ENCODE measurements around the gene NEMP1.
A peak's percentile ranks its signal among the peaks of the same experiment; 100 is the strongest.

Gene NEMP1

DNA sequence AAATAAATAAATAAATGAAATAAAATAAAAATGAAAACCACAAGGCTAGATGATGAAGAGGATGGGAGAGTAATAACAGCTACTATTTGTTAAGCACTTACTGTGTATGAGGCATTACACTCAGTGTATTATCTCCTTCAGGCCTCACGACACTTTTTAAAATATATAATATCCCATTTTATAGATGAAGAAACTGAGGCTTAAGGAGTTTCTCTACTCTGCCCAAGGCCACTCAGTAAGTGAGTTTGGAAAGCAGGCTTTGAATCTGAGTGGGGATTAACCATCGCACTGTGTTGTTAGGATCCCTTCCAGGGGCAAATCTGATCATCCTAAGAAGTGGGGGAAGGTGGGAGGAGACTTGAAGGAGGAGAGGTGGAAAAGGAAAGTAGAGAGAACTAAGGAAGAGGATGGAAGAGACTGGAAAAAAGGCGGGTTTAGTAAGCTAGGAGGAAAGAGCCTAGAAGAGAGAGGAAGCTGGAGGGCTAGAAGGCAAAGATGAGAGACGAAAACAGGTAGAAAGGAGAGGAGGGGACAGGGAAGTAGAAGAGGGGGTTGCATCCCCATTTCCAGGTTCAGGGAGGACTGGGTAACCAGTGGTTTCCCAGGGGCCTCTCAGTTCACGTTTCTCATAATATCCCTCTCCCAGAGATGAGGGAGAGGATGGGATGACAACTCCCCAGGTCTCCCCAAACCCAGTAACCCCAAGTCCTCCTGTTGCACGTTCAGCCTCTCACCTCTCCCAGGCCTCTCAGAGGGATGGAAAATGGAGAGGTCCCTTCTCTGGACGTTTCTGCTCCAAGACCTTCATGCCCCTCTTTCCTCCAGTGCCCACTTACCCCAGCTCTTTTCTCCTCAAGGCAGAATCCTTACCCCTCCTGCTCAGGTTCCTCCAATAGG is 30.9 kb upstream of the NEMP1 start:
- peak overlapping the region; percentile 47 to 78 (median 59) for H3K4me3 ChIP-seq

DNA sequence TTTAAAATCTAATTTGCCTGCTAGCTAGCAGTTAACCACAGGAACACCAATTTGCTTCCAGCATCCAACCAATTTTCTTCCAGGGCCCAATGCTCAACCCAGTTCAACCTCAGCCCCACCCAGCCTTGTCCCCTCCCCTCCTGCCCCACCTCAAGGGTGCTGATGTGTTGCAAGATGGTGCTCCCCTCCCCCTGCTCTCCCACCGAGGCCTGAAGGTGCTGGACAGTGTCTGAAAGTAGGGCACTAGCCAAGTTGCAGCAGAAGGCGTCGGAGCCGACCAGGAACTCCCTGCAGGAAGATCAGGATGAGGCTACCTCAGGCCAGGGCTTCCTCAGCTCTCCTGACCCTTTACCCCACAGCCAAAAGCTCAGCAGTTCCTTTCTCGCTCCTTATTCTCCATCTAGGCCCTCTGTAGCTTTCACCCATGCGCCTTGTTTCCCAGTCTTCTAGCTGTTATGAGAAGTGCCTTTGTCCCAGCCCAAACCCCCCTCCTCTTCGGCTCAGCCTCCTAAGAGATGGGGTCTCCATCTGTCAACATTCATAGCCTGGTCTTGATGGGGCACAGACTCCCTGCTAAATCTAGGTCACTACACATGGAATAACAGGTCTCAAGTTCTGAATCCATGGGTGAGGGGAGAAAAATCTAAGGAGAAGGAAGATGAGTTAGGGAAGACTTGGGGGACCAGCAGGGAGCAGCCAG is 29.0 kb upstream of the NEMP1 start:
- peak overlapping the region in 5 of 21 experiments; percentile 2 to 97 (median 25) for H3K27ac ChIP-seq
- no peak overlapping the region for H3K4me3 ChIP-seq

More for the DNA sequence above, 30.9 kb upstream of the NEMP1 start:
- H3K27ac ChIP-seq = peak overlapping the region in 19 of 21 experiments; percentile 93 to 100 (median 98)

DNA sequence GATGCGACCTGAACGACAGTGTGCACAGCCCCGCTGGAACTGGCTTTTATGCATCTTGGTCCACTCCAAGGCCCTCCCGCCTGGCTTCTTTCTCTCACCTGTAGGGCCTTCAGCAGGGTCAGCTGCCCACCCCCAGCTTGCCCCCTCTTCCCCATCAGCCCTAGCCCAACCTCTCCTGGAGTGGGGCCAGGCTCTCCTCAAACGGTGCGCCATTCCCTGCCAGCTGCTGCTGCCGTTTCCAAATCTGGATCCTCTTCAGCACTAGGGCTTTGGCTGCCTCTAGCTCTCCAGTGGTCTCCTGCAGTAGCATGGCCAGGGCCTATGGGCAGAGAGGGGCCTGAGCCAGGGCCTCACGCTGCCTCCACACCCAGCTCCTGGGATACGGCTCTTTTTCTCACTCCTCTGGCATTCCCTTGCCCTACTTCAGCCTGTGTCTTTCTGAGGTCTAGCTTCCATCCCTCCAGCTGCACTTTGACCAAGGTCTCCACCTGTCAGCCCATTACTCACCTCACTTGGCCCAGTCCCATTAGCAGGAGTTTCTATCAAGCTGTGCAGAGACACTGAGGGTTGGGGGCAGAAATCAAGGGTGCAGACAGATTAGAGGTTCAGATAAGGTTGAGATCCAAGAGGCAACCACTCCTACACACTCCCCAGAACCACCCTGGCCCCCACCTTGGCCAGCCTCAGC is 27.6 kb upstream of the NEMP1 start:
- no peak overlapping the region for H3K4me3 ChIP-seq
- H3K27ac ChIP-seq = peak overlapping the region in 2 of 21 experiments; percentile 28 to 51

DNA sequence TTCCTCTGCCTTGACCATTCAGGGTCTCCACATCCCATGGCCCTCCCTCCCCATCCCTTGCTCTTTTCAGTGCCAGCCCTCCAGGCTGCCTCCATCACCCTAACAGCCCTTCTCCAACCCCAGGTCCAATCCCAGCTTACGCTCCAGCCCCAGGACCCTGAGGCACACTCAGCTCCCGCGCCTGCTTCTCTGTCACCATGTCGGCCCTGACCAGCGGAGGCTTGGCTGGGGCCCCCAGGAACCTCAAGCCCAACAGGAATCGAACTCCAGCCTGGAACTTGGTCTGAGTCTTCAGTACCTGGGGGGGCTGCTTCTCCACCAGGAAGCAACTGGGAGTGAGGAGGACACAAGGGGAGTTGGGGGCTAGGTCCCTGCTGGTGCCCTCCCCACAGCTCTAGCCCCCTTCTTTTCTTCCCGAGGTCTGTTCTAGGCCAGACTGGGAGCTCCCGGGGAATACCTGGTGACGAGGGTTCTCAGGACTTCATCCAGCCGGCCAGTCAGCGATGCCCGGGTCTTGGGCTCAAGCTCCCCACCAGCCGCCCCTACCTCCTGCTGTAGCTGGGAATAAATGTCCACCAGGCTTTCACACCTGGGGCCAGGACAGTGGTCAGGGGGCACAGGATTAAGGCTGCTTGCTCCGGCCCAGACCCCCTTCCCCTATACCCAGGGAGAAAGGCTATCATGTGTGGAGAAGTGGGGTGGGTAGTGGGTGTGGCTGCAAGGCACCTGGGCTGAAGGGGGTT is 26.6 kb upstream of the NEMP1 start:
- Histone ChIP-seq H3K4me3 (no peak overlapping the region), H3K27ac (peak overlapping the region in 2 of 21 experiments; percentile 14 to 32)

DNA sequence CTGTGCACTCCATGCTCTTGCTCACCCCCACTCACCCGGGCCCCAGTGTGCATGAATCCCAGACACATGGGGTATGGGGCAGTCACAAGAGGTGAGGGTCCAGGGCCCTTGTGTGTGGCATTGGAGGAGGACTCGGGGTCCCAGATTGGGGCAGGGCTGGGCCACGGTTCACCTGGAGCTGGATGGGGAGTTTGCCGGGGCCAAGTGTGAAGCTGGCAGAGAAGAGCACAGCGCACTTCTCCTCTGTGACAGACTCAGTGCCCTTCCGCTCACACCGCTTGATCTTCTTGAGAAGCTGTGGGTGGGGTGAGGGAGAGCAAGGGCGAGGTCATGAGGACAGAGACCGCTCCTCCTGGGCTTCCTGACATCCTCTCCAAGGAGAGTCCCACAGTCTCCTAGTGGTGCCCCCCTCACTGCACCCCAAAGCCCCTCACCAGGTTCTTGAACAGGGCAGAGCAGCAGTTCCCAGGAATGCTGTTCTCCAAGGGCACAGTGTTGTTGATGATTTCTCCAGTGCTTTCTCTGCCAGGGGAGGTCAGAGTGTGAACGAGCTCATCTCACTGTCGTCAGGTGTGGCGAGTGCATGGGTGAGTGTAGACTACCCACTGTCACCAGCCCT is 25.8 kb upstream of the NEMP1 start:
- no peak overlapping the region for H3K4me3 ChIP-seq
- H3K27ac ChIP-seq = peak overlapping the region in 2 of 21 experiments; percentile 14 to 32

DNA sequence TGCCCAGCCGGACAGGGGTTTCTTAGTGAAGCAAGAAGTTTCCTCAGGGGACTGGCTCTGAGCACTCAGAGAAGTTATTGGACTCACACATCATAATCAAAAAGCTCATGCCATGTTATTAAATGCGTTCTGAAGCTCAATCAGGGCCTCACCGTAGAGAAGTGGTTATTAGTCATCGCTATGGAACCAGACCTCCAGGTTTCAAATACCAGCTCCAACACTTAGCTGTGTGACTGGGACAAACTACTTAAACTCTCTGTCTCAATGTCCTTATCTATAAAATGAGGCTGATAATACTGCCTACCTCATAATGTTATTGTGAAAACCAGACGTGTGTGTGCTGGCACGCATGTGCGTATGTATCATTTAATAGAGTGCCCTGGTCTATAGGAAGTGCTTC is 25.3 kb upstream of the NEMP1 start:
- Histone ChIP-seq H3K27ac (peak overlapping the region in 1 of 21 experiments; percentile 21), H3K4me3 (no peak overlapping the region)

DNA sequence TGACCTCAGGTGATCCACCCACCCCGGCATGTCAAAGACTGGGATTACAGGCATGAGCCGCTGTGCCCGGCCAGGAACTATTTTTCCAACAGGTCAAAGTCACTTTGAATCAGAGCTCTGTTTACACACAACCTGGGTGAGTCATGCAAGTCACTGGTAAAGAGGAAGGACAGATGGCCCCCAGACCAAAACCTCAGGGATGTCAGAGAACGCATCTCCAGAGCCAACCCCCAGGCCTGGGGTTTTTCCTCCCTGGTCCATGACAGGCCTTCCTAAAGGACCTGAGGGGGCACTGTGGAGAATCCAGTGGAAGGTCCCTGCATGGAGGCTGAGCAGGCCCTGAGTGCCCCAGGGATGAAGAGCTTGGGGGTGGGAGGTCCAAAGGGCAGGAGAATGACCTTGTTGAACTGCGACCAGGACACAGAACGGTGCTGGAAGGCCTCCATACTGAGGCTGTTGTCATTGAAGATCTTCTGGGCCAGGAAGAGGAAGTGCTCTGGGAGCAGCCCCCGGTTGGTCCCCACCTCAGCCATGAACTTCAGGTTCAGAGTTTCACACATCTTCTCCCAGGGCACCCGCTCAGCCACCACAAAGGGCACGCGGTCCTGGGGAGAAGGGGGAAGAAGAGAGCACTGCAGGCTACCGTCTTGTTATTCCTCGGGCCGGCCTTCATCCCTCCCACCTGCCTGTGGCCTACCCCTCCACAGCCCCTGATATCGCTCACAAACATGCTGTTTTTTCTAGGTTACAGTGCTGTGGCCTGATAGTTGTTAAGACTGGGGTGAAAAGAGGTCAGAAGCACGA is 23.5 kb upstream of the NEMP1 start:
- H3K27ac ChIP-seq = peak overlapping the region in 7 of 21 experiments; percentile 5 to 54 (median 28)

DNA sequence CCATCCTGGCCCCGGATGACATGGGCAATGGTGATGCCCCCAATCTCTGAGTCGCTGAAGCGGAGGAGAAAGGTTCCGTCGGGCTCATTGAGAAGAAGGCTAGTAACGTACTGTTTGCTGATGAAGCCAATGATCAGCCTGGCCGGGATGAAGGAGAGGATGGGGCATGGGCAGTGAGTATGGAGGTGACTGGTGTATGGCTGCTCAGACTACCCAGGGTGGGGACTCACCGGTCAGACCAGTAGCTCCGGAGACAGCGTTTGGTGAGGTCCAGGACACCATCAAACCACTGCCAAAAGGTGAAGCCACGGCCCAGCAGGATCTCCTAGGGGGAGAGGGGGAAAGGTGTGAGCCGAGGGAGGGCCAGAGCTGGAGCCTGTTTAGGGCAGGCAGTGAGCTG is 21.2 kb upstream of the NEMP1 start:
- no peak overlapping the region for H3K4me3 ChIP-seq
- H3K27ac ChIP-seq = peak overlapping the region in 13 of 21 experiments; percentile 2 to 75 (median 61)

More for the DNA sequence above, 23.5 kb upstream of the NEMP1 start:
- no peak overlapping the region for H3K4me3 ChIP-seq

DNA sequence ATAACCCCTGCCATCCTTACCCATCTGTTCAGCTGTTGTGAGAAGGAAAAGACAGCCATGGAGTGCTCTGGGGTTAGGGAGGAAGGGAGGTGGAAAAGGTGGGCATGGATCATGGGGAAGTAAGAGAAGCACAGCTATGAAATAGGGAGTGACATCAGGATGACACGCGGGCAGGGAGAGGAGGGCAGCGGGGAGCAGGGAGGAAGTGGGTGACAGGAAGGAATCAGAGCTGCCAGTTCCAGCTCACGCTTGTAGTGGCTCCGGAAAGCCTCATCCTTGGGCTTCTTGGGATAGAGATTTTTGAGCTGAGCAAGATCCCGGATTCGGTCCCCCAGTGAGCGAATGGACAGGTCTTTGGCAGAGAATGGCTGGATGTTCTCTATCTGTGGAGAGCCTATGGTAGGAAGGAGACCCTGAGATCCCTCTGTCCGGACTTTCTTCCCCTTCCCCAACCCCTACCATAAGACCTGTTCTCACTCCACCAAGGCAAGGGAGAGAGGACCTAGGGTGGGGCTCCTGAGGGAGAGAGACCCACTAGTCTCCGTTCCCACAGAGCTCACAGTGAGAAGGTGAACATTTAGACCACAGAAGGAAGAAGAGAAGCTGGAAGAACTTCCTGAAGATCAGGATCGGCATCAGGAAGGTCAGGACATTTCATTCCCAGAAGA is 20.6 kb upstream of the NEMP1 start:
- Histone ChIP-seq H3K27ac (peak overlapping the region in 16 of 21 experiments; percentile 4 to 75 (median 58)), H3K4me3 (no peak overlapping the region)

DNA sequence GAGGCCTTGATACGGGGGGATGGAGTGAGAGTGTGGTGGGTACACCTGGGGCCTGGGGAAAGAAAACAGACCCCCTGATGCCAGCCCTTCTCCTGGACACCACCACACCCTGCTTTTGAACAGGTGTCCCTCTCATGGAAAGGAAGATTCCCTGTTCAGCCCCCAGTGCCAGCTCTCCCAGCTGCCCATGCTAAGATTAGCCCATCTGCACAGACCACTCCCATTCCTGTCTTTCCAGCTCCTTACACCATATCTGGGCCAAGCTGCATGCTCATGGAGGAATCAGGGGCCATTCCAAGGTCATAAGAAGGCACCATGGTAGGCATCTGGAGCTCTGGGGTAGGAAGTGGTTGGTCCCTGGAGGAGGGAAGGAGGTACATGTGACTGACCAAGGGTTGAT is 20.0 kb upstream of the NEMP1 start:
- no peak overlapping the region for H3K4me3 ChIP-seq
- H3K27ac ChIP-seq = peak overlapping the region in 15 of 21 experiments; percentile 4 to 75 (median 61)

DNA sequence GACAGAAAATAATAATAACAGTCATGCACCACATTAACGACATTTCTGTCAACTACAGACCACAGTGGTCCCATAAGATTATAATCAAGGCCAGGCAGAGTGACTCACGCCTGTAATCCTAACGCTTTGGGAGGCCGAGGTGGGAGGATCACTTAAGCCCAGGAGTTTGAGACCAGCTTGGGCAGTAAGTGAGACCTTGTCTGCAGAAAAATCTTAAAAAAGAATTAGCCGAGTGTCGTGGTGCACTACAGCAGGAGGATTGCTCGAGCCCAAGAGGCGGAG is 18.9 kb upstream of the NEMP1 start:
- H3K27ac ChIP-seq = peak overlapping the region in 9 of 21 experiments; percentile 1 to 82 (median 78)

DNA sequence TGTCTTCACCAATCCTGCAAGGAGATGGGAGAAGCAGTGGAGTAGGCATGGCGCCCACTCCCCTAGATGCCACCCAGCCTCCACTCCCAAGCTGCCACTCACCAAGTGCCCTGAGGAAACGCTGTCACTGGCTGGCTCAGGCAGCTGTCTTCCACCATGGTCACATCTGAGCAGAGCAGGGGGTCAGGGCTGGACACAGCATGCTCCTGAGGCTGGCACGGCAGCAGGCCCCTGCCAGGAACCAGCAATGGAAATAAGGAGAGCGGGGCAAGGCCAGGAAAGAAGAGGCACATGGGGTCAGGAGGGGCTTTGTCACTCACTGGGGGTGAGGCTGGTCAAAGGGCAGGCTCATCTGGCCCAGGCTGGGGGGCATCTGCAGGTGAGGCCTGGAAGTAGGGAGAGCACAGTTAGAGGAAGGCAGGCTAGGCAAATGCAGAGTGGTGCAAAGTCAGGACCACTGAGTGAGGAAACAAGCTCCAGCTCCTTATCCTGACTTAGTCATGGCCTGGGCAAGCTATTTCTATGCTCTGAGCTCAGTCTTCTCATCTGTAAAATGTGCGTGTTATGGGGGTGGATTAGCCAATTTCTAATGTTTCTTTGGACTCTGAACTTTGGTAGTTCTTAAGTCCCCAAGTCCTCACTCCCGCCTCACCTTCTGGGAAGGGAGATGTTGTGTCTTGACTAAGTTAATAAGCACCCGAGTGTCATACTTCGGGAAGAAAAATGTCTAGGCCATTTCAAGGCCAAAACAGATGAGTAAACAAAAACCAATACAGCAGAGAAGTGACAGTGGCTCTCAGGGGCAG is 18.4 kb upstream of the NEMP1 start:
- Histone ChIP-seq H3K4me3 (no peak overlapping the region), H3K27ac (peak overlapping the region in 19 of 21 experiments; percentile 35 to 100 (median 69))

More for the DNA sequence above, 18.9 kb upstream of the NEMP1 start:
- H3K4me3 ChIP-seq = no peak overlapping the region

DNA sequence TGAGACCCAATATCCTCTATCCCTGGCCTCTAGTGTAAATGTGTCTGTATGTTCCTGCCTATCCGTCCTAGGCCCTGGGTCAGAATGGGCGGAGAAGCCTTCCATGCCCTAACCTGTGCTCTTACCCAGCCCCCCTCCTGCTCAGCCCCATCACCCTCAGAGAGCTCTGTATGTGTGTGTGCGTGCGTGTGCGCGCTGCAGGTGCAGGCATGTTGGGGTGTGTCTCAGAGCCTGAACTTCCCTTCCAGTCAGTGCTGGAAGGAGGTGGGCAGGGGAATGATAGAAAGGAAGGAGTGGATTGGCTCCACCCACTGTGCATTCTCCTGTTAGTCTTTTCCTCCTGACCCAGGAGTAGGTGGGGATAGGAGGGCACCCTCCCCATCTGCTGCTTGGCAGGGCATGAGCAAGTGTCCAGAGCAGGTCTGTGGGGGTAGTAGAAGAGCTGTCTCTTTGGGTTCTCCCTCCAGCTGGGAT is 17.5 kb upstream of the NEMP1 start:
- Histone ChIP-seq H3K4me3 (no peak overlapping the region), H3K27ac (peak overlapping the region in 19 of 21 experiments; percentile 35 to 100 (median 79))

DNA sequence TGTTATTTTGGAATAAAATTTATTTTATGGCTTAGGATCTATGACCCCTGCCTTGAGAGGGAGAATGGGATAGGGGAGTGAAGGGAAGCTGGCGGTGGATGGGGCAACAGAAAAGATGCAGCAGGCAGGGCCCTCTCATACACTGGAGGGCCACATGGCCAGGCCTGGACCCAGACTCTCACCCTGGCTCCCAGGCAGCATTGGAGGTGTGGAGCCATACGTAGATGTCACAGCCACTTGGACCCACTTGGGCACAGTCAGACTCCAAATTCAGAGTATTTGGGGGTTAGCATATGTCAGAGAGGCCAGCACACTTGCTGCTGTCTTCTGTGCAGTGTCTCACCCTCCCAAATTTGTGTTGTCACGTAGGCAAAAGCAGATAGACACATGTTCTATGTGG is 16.8 kb upstream of the NEMP1 start:
- Histone ChIP-seq H3K27ac (peak overlapping the region in 19 of 21 experiments; percentile 41 to 100 (median 79)), H3K4me3 (no peak overlapping the region)

DNA sequence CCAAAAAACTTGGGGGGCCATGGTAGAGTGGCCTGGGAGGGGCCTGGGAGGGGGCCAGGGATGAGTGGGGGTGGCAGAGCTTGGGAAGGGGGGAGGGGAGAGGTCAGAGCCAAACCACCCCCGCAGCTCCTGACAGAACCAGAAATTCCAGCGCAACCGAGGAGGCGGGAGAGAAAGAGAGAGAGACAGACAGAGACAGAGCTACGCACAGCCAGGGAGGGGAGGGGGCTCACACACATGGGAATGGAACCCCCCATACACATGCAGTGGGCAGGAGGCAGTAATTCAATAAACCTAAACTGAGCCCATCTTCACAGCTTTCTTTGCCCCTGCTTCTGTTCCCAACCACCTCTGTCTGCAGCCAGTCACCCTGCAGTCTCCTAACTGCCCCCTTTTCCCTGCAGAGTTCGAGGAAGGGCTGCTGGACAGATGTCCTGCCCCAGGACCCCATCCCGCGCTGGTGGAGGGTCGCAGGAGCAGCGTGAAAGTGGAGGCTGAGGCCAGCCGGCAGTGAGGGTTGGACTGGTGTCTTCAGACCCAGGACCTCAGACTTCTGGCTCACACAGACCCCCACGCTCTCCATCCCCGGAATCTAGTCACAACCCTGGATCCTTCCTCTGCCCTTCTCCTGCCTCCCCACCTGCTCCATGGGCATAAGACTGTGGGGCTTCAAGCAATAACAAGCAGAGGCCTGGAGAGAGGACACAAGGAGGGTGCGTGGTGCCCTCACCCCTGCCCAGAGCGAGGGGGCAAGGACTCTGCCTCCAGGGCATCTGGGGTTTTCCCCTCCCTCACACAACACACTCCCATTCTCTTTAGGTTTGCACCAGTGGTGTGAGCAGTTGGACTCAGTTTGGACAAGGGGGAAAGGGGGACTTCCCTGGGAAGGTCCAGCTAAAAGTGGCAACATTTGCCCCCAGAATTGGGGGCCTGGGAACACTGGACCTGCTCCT is 15.9 kb upstream of the NEMP1 start:
- Histone ChIP-seq H3K4me3 (no peak overlapping the region), H3K27ac (peak overlapping the region in 20 of 21 experiments; percentile 22 to 100 (median 79))

All from skin epidermis (tissue), 12 donors.